SH-SY5Y (cell line): ENCODE measurements around the gene LAMA3.

Experiments
- GATA2 ChIP-seq: IDR thresholded peaks from 2 replicates; pipeline ENCODE4 v1.6.1; 2011; ENCODE audit warnings: mild to moderate bottlenecking, low read depth, low read length
- GATA3 ChIP-seq: IDR thresholded peaks from 2 replicates; pipeline ENCODE4 v1.6.1; 2011; ENCODE audit warnings: low read depth, mild to moderate bottlenecking, low read length, moderate library complexity

DNA sequence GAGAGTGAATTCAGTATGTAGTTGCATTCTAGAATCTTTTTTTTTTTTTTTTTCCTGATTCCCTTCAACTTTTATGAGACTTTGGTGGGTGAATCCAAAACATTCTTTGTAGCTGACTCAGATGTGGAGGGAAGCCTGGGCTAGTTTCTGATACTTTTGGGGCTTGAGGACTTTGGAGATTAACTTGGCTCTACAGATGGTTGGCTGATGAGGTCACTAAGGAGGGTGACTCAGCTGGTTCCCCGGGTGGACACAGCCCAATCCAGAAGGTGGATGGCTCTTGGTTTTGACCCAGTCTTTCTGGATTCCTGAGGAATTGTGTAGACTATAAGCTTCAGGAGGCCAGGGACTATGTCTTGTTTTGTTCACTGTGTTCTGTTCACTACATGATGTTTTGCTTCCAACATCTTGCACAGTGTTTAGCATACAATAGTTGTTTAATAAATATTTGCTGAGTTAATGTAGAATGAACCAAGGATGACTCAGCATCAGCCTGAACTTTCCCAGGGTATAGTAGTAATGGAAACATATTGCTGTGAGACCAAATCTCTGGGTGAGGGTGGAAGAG lies 30.5 kb downstream of the LAMA3 start:
- TF ChIP-seq GATA2 (no peak), GATA3 (no peak)
